ENCODE data around the gene KRT6A. TPM values are rescaled to one million over a fixed set of nuclear protein-coding genes. Genes with fewer than 3 reads are reported as not detected.

The KRT6A gene
- polyA plus RNA-seq, 3 donors: not detected

DNA sequence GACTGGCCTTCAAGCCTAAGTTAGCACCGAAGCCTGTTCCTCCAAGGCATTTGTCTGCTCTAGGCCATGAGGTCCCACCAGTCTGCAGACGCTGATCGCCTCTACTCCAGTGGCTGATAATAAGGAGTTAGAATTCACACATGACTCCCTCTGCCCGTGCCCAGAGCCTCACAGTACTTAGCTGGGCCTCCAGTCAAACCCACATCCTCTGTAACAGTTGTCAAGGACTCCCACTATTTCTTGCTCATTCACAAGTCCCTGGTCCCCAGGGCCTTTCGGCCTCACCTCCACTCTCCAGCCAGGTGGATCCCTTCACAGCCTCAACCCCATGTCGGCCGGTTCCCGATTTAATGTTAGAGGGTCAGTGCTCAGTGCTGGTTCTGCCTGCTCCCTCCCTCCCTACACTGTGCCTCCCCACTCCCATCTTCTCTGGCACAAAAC, 33.5 kb upstream of the KRT6A start:
- no peak overlapping the region for H3K4me2 ChIP-seq (replicated peaks; ENCODE audit: extremely low read depth, low read length, poor library complexity, severe bottlenecking)
- WGBS (ENCODE audit: insufficient coverage): 69% methylated on average over 5 of the region's 8 CpGs
- intact Hi-C loops (cut with micrococcal nuclease): no loop called here
- peaks cover 5 to 7% of the 10 kb centered on the region in 2 donors for H3K4me1 ChIP-seq (ENCODE audit: control insufficient read depth in 1 of 2, insufficient read depth in 2 of 2, low read length in 2 of 2)
- no peaks in the 10 kb centered on the region for H3K79me2 ChIP-seq (ENCODE audit: insufficient read depth, low read length)
- DNase-seq: no peak
- H3K4me3 Mint-ChIP-seq: no peak overlapping the region
- H3K27ac Mint-ChIP-seq: no peak overlapping the region
- no peaks in the 10 kb centered on the region for H3K36me3 ChIP-seq (replicated peaks in 1 of 2; ENCODE audit: control insufficient read depth in 1 of 2, insufficient read depth in 2 of 2, low read length in 2 of 2)
- no peak overlapping the region for H3K27ac ChIP-seq (ENCODE audit: low read depth in 1 of 2, low read length in 2 of 2)
- no peaks in the 10 kb centered on the region for H3K9me3 ChIP-seq (replicated peaks in 1 of 2; ENCODE audit: control insufficient read depth in 1 of 2, insufficient read depth in 1 of 2, low read length in 2 of 2)
- no peak overlapping the region for H3K9ac ChIP-seq (ENCODE audit: insufficient read depth, low read length, poor library complexity, severe bottlenecking)
- H3K9me3 Mint-ChIP-seq: no peaks in the 10 kb centered on the region
- H4K20me1 ChIP-seq (ENCODE audit: insufficient read depth, low read length): no peaks in the 10 kb centered on the region
- H3K36me3 Mint-ChIP-seq: no peaks in the 10 kb centered on the region
- H3K4me3 ChIP-seq (replicated peaks in 1 of 3; ENCODE audit: low read depth in 2 of 3, low read length in 3 of 3): no peak overlapping the region
- H3K27me3 ChIP-seq (ENCODE audit: control insufficient read depth in 2 of 2, insufficient read depth in 2 of 2, low read length in 2 of 2): no peaks in the 10 kb centered on the region
- TF ChIP-seq, protein P1, sequence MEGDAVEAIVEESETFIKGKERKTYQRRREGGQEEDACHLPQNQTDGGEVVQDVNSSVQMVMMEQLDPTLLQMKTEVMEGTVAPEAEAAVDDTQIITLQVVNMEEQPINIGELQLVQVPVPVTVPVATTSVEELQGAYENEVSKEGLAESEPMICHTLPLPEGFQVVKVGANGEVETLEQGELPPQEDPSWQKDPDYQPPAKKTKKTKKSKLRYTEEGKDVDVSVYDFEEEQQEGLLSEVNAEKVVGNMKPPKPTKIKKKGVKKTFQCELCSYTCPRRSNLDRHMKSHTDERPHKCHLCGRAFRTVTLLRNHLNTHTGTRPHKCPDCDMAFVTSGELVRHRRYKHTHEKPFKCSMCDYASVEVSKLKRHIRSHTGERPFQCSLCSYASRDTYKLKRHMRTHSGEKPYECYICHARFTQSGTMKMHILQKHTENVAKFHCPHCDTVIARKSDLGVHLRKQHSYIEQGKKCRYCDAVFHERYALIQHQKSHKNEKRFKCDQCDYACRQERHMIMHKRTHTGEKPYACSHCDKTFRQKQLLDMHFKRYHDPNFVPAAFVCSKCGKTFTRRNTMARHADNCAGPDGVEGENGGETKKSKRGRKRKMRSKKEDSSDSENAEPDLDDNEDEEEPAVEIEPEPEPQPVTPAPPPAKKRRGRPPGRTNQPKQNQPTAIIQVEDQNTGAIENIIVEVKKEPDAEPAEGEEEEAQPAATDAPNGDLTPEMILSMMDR (IDR thresholded peaks at IDR 0.05): no peak
- H2AFZ ChIP-seq (ENCODE audit: insufficient read depth, low read depth, low read length, poor library complexity, severe bottlenecking): no peak overlapping the region
- H3K4me1 Mint-ChIP-seq: peaks cover 4% of the 10 kb centered on the region
- peaks cover 0 to 6% (median 5%) of the 10 kb centered on the region in 3 donors for H3K27me3 Mint-ChIP-seq (ENCODE audit: low read depth in 3 of 3)

DNA sequence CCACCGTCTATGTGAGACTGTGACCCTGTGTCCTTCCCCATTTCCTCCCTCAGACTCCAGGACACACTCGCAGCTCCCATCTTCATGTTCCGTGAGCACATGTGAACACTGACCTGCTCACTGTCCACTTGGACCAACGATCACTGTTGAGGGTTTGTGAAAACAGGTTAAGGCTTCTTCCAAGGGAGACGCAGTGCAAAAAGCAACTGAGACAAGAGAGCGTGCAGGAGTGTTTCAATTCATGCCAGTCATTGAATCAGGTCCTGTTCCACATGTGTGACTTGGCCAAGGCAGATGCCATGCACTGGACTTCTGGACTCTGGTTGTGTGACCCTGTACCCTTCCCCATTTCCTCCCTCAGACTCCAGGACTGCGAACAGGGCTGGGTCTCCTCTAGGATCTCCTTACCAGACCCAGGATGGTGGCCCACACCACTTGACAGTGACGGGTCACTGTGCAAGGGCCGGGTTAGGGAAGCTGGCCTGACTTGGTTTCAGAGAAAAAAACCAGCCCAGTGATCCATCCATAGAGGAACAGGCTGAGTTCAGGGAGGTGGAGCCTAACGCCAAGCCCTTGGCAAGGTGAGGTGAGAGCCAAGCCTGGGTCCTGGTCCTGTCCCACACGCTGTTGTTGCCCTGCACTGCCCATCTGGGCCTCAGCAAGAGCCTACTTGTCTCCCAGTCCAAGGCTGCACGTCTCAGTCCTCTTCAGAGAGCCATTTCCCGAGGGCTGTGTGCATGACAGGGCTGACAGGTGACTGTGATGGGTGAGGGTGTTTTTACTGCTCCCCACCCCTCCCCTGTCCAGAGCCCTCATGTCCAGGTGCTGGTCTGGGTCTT, 32.8 kb upstream of the KRT6A start:
- H3K27ac ChIP-seq (ENCODE audit: low read depth in 1 of 2, low read length in 2 of 2): no peak overlapping the region
- H3K4me1 Mint-ChIP-seq: no peaks in the 10 kb centered on the region
- TF ChIP-seq, protein P1 (IDR thresholded peaks at IDR 0.05): no peak
- no peak overlapping the region for H3K9ac ChIP-seq (ENCODE audit: insufficient read depth, low read length, poor library complexity, severe bottlenecking)
- no peak overlapping the region for H3K4me2 ChIP-seq (replicated peaks; ENCODE audit: extremely low read depth, low read length, poor library complexity, severe bottlenecking)
- no peaks in the 10 kb centered on the region for H3K9me3 ChIP-seq (replicated peaks in 1 of 2; ENCODE audit: control insufficient read depth in 1 of 2, insufficient read depth in 1 of 2, low read length in 2 of 2)
- no peak overlapping the region for H3K4me3 ChIP-seq (replicated peaks in 1 of 3; ENCODE audit: low read depth in 2 of 3, low read length in 3 of 3)
- H4K20me1 ChIP-seq (ENCODE audit: insufficient read depth, low read length): no peaks in the 10 kb centered on the region
- H3K27me3 Mint-ChIP-seq (ENCODE audit: low read depth in 3 of 3): peaks cover 0 to 6% (median 6%) of the 10 kb centered on the region in 3 donors
- H3K79me2 ChIP-seq (ENCODE audit: insufficient read depth, low read length): no peaks in the 10 kb centered on the region
- H3K36me3 ChIP-seq (replicated peaks in 1 of 2; ENCODE audit: control insufficient read depth in 1 of 2, insufficient read depth in 2 of 2, low read length in 2 of 2): no peaks in the 10 kb centered on the region
- H3K27me3 ChIP-seq (ENCODE audit: control insufficient read depth in 2 of 2, insufficient read depth in 2 of 2, low read length in 2 of 2): no peaks in the 10 kb centered on the region
- intact Hi-C loops (cut with micrococcal nuclease): no loop called here
- no peaks in the 10 kb centered on the region for H3K9me3 Mint-ChIP-seq
- H3K36me3 Mint-ChIP-seq: no peaks in the 10 kb centered on the region
- no peak overlapping the region for H3K27ac Mint-ChIP-seq
- H3K4me1 ChIP-seq (ENCODE audit: control insufficient read depth in 1 of 2, insufficient read depth in 2 of 2, low read length in 2 of 2): peaks cover 0 to under 1% of the 10 kb centered on the region in 2 donors
- WGBS (ENCODE audit: insufficient coverage): 89% methylated on average over 9 of the region's 13 CpGs
- H2AFZ ChIP-seq (ENCODE audit: insufficient read depth, low read depth, low read length, poor library complexity, severe bottlenecking): no peak overlapping the region
- H3K4me3 Mint-ChIP-seq: no peak overlapping the region
- no peak for DNase-seq
